ENCODE measurements around the gene ATAD3C. TPM values are rescaled to one million over a fixed set of nuclear protein-coding genes. Genes with fewer than 3 reads are reported as not detected.
"Not testable (repeated sequence)": the region's sequence is repeated elsewhere in the genome, so short reads cannot be mapped to it uniquely, and the experiment has no call there.

Gene ATAD3C
- total and polyA plus RNA-seq, 7 donors = under 0.01 to 1.5 (median 0.45) TPM; not detected in 1

DNA sequence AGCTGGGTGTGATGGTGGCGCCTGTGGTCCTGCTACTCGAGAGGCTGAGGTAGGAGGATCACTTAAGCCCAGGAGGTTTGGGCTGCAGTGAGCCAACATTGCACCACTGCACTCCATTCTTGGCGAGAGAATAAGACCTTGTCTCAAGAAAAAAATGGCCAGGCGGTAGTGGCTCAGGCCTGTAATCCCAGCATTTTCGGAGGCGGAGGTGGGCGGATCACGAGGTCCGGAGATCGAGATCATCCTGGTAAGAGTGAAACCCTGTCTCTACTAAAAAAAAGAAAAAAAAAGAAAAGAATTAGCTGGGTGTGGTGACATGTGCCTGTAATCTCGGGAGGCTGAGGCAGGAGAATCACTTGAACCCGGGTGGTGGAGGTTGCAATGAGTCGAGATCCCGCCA lies 33.4 kb downstream of the ATAD3C start:
- Histone ChIP-seq H3K9me3 (no peaks in the 10 kb centered on the region), H3K4me1 (no peaks in the 10 kb centered on the region), H3K36me3 (peaks cover 26 to 77% (median 45%) of the 10 kb centered on the region in 4 donors), H3K4me3 (no peak overlapping the region), H3K27me3 (no peaks in the 10 kb centered on the region), H3K27ac (no peak overlapping the region)
- TF ChIP-seq, protein P1, sequence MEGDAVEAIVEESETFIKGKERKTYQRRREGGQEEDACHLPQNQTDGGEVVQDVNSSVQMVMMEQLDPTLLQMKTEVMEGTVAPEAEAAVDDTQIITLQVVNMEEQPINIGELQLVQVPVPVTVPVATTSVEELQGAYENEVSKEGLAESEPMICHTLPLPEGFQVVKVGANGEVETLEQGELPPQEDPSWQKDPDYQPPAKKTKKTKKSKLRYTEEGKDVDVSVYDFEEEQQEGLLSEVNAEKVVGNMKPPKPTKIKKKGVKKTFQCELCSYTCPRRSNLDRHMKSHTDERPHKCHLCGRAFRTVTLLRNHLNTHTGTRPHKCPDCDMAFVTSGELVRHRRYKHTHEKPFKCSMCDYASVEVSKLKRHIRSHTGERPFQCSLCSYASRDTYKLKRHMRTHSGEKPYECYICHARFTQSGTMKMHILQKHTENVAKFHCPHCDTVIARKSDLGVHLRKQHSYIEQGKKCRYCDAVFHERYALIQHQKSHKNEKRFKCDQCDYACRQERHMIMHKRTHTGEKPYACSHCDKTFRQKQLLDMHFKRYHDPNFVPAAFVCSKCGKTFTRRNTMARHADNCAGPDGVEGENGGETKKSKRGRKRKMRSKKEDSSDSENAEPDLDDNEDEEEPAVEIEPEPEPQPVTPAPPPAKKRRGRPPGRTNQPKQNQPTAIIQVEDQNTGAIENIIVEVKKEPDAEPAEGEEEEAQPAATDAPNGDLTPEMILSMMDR (IDR thresholded peaks at IDR 0.05) = no peak
- TF ChIP-seq EP300 (IDR thresholded peaks at IDR 0.05) (no peak), POLR2AphosphoS5 (IDR thresholded peaks at IDR 0.05) (no peak), POLR2A (IDR thresholded peaks at IDR 0.05) (no peak)
- WGBS, 2 donors = 97% methylated on average over 14 of the region's 14 CpGs
- intact Hi-C loops (cut with DNase I) = no loop called here
- no peak for DNase-seq

DNA sequence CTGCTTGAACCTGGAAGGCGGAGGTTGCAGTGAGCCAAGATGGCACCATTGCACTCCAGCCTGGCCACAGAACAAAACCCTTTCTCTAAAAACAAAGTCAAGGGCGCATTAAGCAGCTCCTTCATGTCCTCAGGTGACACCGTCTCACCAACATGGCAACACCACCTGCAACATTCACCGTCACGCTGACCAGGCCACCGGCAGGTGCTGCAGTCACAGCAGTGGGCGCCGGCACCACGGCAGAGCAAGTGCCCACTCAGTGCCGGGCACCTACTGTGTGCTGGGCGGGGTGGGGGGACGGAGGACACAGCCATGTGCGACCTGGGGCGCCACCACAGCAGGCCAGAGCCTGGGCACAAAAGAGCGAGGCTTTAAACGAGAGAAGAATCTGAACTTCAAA lies 34.2 kb downstream of the ATAD3C start:
- H3K9me3 ChIP-seq = no peaks in the 10 kb centered on the region
- no peak for TF ChIP-seq POLR2A (IDR thresholded peaks at IDR 0.05)
- TF ChIP-seq, protein P1 (IDR thresholded peaks at IDR 0.05) = no peak
- no peak overlapping the region for H3K4me3 ChIP-seq
- peaks cover 25 to 80% (median 43%) of the 10 kb centered on the region in 4 donors for H3K36me3 ChIP-seq
- no peaks in the 10 kb centered on the region for H3K27me3 ChIP-seq
- intact Hi-C loops (cut with DNase I) = no loop called here
- no peaks in the 10 kb centered on the region for H3K4me1 ChIP-seq
- 96 to 97% methylated on average over 16 of the region's 16 CpGs for WGBS, 2 donors
- no peak for DNase-seq
- H3K27ac ChIP-seq = no peak overlapping the region

DNA sequence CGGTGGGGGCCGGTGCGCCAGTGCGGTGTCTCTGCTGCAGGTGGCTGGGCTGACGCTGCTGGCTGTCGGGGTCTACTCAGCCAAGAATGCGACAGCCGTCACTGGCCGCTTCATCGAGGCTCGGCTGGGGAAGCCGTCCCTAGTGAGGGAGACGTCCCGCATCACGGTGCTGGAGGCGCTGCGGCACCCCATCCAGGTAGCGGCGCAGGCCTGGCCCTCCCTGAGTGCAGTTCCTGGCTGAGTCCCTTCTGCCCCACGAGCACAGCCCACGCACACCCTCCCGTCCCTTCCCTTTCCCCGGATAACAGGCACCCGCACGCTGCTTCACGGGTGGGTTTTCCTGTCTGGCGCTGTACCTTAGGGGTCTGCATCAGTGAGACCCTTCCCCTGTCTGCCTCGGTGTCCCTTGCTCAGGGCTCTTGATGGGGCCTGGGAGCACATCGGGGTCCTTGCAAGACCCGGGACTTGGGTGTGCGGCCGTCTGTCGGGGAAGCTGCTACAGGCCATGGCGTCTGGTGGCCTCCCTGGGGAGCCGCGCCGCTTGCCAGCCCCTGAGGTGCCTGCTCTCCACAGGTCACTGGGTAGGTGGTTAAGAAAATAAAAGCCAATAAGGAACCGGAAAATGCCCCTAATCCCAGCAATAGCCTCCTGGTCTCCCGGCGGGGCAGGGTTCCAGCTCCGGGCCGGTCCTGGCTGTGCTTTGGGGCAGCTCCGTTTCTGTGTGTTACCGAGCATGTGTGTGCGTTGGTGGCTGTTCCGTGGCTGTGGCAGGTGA lies 35.7 kb downstream of the ATAD3C start:
- H3K36me3 ChIP-seq = peaks cover 33 to 82% (median 49%) of the 10 kb centered on the region in 4 donors
- not testable (repeated sequence) for DNase-seq
- 96% methylated on average over 42 to 43 of the region's 46 CpGs for WGBS, 2 donors

DNA sequence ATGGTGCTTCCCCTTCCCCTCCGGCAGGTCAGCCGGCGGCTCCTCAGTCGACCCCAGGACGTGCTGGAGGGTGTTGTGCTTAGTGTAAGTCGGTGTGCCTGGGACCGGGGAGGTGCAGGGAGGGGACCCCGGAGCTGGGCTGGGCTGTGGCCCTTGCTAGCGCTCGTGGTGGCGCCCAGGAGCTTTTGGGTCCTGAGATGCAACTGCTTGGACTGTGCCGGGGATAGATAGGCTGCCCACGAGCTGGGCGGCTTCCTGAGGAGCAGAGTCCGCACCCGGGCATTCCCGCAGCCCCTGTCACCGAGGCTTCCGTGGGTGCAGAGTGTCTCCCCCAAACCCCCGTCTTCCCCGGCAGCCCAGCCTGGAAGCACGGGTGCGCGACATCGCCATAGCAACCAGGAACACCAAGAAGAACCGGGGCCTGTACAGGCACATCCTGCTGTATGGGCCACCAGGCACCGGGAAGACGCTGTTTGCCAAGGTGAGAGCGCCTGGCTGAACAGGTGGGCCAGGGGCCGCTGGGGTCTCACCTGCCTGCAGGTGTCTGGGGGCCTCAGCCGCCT lies 36.3 kb downstream of the ATAD3C start:
- H3K36me3 ChIP-seq = peaks cover 35 to 82% (median 52%) of the 10 kb centered on the region in 4 donors
- H3K9me3 ChIP-seq; H3K4me1 ChIP-seq; DNase-seq; H3K27ac ChIP-seq; intact Hi-C loops (cut with DNase I); H3K4me3 ChIP-seq; H3K27me3 ChIP-seq: not testable (repeated sequence)
- 95 to 96% methylated on average over 31 of the region's 31 CpGs for WGBS, 2 donors

More for the DNA sequence above, 35.7 kb downstream of the ATAD3C start:
- H3K27ac ChIP-seq; H3K4me1 ChIP-seq; H3K9me3 ChIP-seq; H3K27me3 ChIP-seq; intact Hi-C loops (cut with DNase I); H3K4me3 ChIP-seq: not testable (repeated sequence)

DNA sequence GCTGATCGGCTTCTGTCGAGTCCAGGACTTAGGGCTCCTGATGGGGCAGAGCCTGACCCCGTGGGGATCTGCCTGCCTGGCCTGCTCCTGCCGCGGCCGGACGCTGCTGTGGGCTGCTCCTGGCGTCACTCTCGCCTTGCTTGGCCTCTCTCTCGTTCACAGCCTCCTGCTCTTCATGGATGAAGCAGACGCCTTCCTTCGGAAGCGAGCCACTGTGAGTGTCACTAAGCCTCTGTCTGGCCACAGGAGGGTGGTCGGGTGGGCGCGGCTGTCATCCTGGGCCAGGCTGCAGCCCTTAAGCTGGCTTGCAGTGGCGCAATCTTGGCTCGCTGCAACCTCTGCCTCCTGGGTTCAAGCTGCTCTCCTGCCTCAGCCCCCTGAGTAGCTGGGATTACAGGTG lies 38.2 kb downstream of the ATAD3C start:
- intact Hi-C loops (cut with DNase I) = no loop called here
- H3K4me1 ChIP-seq = no peaks in the 10 kb centered on the region
- H3K4me3 ChIP-seq = no peak overlapping the region
- no peaks in the 10 kb centered on the region for H3K9me3 ChIP-seq
- DNase-seq = no peak
- TF ChIP-seq, protein P1 (IDR thresholded peaks at IDR 0.05) = no peak
- TF ChIP-seq POLR2AphosphoS5 (IDR thresholded peaks at IDR 0.05) = no peak
- TF ChIP-seq POLR2A (IDR thresholded peaks at IDR 0.05) = no peak
- no peak for TF ChIP-seq EP300 (IDR thresholded peaks at IDR 0.05)
- H3K27me3 ChIP-seq = no peaks in the 10 kb centered on the region
- 95 to 97% methylated on average over 18 of the region's 18 CpGs for WGBS, 2 donors
- no peak overlapping the region for H3K27ac ChIP-seq
- H3K36me3 ChIP-seq = peaks cover 34 to 88% (median 48%) of the 10 kb centered on the region in 4 donors

Measured in sigmoid colon (tissue), 7 donors.